ENCODE results near the gene CLEC4M. TPM values are rescaled to one million over a fixed set of nuclear protein-coding genes. Genes with fewer than 3 reads are reported as not detected.

The CLEC4M gene
- total RNA-seq, 1 experiment from 2014 or later = not detected

DNA sequence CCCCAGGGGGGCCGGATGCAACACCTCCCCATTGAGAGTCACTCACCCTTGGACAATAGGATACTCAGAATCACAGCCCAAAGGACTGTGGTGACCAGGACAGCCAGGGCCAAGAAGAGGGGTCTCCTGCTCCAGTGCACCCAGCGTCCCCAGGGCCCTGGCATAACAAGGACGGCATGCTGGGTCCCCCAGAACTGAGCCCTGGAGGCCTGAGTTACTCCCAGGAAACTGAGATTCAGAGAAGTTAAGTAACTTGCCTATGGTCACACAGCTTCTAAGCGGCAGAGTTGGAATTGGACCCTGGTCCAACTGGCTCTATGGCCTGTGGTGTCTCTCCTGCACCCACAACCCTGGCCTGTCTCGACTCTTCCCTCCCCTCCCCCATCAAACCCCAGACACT, 31.4 kb upstream of the CLEC4M start:
- H3K79me2 ChIP-seq (ENCODE audit: insufficient read depth, low read length) = no peaks in the 10 kb centered on the region
- TF ChIP-seq, protein P1, sequence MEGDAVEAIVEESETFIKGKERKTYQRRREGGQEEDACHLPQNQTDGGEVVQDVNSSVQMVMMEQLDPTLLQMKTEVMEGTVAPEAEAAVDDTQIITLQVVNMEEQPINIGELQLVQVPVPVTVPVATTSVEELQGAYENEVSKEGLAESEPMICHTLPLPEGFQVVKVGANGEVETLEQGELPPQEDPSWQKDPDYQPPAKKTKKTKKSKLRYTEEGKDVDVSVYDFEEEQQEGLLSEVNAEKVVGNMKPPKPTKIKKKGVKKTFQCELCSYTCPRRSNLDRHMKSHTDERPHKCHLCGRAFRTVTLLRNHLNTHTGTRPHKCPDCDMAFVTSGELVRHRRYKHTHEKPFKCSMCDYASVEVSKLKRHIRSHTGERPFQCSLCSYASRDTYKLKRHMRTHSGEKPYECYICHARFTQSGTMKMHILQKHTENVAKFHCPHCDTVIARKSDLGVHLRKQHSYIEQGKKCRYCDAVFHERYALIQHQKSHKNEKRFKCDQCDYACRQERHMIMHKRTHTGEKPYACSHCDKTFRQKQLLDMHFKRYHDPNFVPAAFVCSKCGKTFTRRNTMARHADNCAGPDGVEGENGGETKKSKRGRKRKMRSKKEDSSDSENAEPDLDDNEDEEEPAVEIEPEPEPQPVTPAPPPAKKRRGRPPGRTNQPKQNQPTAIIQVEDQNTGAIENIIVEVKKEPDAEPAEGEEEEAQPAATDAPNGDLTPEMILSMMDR (conservative IDR thresholded peaks at IDR 0.05) = no peak
- H3K4me2 ChIP-seq (ENCODE audit: insufficient read depth, insufficient read length, low read length) = no peak overlapping the region
- no peak overlapping the region for H3K27ac ChIP-seq (ENCODE audit: insufficient read length, low read depth, low read length)
- H3K27me3 ChIP-seq (ENCODE audit: insufficient read depth, low read length) = peaks cover 18% of the 10 kb centered on the region; the same call in 1 of the 2 replicates
- H2AK5ac ChIP-seq (ENCODE audit: insufficient read length, low read length) = no peak overlapping the region
- Mint-ChIP-seq H3K4me3 (peak overlapping the region in 1 of 2 experiments; percentile 44; a peak in 1 of 5 replicates), H3K27ac (no peak overlapping the region), H3K36me3 (ENCODE audit: insufficient read depth in 1 of 3, low read depth in 3 of 3) (no peaks in the 10 kb centered on the region), H3K4me1 (peaks cover 6 to 21% of the 10 kb centered on the region in 2 experiments), H3K9me3 (peaks cover 0 to 3% of the 10 kb centered on the region in 2 experiments; a peak in 2 of 5 replicates), H3K27me3 (ENCODE audit: low read depth) (peaks cover 92% of the 10 kb centered on the region)
- no peak overlapping the region for H2BK12ac ChIP-seq (ENCODE audit: insufficient read length, low read depth, low read length)
- no peak overlapping the region for H3K14ac ChIP-seq (ENCODE audit: insufficient read depth, low read length)
- WGBS (ENCODE audit: extremely low coverage, insufficient read length, low lambda C conversion rate) = no CpG with 5 or more reads among the region's 5 CpGs
- no peak for DNase-seq
- no peak overlapping the region for H2BK15ac ChIP-seq (ENCODE audit: low read depth, low read length)
- H3K23ac ChIP-seq (ENCODE audit: insufficient read length, low read depth, low read length) = no peak overlapping the region
- H3K23me2 ChIP-seq (ENCODE audit: insufficient read length, low read depth, low read length, poor library complexity, severe bottlenecking) = peaks cover 7% of the 10 kb centered on the region
- H2BK120ac ChIP-seq (ENCODE audit: low read depth, low read length, poor library complexity, severe bottlenecking) = no peak overlapping the region
- no peaks in the 10 kb centered on the region for H3K79me1 ChIP-seq (ENCODE audit: insufficient read depth, low read depth, low read length, poor library complexity, severe bottlenecking)
- no peak overlapping the region for H3T11ph ChIP-seq (ENCODE audit: low read length)
- H2BK5ac ChIP-seq (ENCODE audit: insufficient read length, low read length) = no peak overlapping the region
- H2BK20ac ChIP-seq (ENCODE audit: low read depth, low read length, poor library complexity, severe bottlenecking) = no peak overlapping the region
- no peak overlapping the region for H3K56ac ChIP-seq (ENCODE audit: insufficient read length, low read depth, low read length)
- no peak overlapping the region for H2AFZ ChIP-seq (ENCODE audit: low read length)
- H3K4me1 ChIP-seq (ENCODE audit: insufficient read depth, low read length) = no peaks in the 10 kb centered on the region
- H3K9ac ChIP-seq (ENCODE audit: extremely low read depth, insufficient read length, low read length) = no peak overlapping the region
- H3K4ac ChIP-seq (ENCODE audit: low read depth, low read length) = no peak overlapping the region
- H4K91ac ChIP-seq (ENCODE audit: insufficient read length, low read depth, low read length) = no peak overlapping the region
- H4K20me1 ChIP-seq (ENCODE audit: control insufficient read depth, insufficient read depth, insufficient read length) = no peaks in the 10 kb centered on the region
- no peaks in the 10 kb centered on the region for H3K9me3 ChIP-seq (ENCODE audit: control insufficient read depth, low read depth, low read length)
- H4K8ac ChIP-seq (replicated peaks; ENCODE audit: insufficient read length, low read depth, low read length) = no peak overlapping the region
- H4K5ac ChIP-seq (ENCODE audit: insufficient read length, low read depth, low read length) = no peak overlapping the region
- no peak overlapping the region for H3K18ac ChIP-seq (ENCODE audit: insufficient read length, low read depth, low read length)

Measured in H9 (cell line).